Stimulated activated CD8-positive, alpha-beta memory T cell treated with anti-CD3 and anti-CD28 coated beads, Interleukin-4, amount 100 ng/mL, for 24 hours (primary cell): ENCODE data around the gene STK25.
"Not testable (repeated sequence)": the region's sequence is repeated elsewhere in the genome, so short reads cannot be mapped to it uniquely, and the experiment has no call there.

ENCODE experiments used
- DNase-seq: peaks from one replicate; pipeline ENCODE4 v3.0.0-alpha.2; 2020; ENCODE audit warnings: low read depth

The STK25 gene

GRCh38 chr2:241463276-241464135 is 44.9 kb downstream of the STK25 start:
- no peak for DNase-seq

GRCh38 chr2:241461693-241462677 is 46.4 kb downstream of the STK25 start:
- no peak for DNase-seq

- no peak for DNase-seq
These were observed 47.8 kb downstream of the STK25 start for GRCh38 chr2:241460631-241461030.

GRCh38 chr2:241459520-241459919 is 48.9 kb downstream of the STK25 start:
- DNase-seq, result no peak

- DNase-seq, result no peak
These were observed 49.7 kb downstream of the STK25 start for GRCh38 chr2:241458687-241459086.

- DNase-seq, result no peak
These were observed 51.8 kb downstream of the STK25 start for GRCh38 chr2:241456546-241456945.

- DNase-seq, result no peak
These were observed 53.4 kb downstream of the STK25 start for GRCh38 chr2:241454837-241455485.

GRCh38 chr2:241453919-241454318 is 54.5 kb downstream of the STK25 start:
- not testable (repeated sequence) for DNase-seq

- DNase-seq, result no peak
These were observed 56.4 kb downstream of the STK25 start for GRCh38 chr2:241451840-241452506.

- DNase-seq, result not testable (repeated sequence)
These were observed 58.3 kb downstream of the STK25 start for GRCh38 chr2:241450092-241450491.

- DNase-seq, result no peak
These were observed 63.0 kb downstream of the STK25 start for GRCh38 chr2:241445426-241445825.

- DNase-seq, result peak; percentile 84
These were observed 64.7 kb downstream of the STK25 start for GRCh38 chr2:241443486-241444223.
